Epithelial cell of esophagus (primary cell): ENCODE results near the gene IMPDH1.

Experiments
- DNase-seq: peaks from one replicate; pipeline ENCODE4 v3.0.0; 2010; ENCODE audit warnings: low read depth
- H3K4me3 ChIP-seq: 2 replicates; pipeline ENCODE4 v1.5.1; 2011; ENCODE audit warnings: mild to moderate bottlenecking, low read length, control low read depth
- CTCF ChIP-seq: IDR thresholded peaks from 2 replicates; pipeline ENCODE4 v1.5.1; 2011; ENCODE audit warnings: low read depth, mild to moderate bottlenecking, low read length, control low read depth, inconsistent platforms; ENCODE audit not compliant: insufficient read depth; ENCODE audit errors: missing control alignments

The IMPDH1 gene

DNA sequence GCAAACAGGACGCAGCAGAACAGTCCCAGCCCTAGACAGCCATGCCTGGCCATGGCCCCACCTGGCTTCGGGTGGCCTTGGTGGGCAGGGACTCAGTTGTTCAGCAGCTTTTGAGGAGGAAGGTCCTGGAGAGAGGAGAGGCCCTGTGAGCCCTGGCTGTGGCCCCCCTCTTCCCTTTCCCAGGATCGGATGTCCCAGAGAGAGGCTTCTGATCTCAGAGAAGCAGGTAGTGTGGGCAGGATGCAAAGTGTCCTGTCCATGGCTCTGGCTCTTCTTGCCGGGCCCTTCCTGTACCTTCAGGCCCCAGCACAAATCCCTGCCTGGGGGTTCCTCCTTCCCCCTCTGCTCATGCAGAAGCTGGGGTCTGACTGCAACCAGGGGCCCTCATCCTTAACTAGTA is 49.8 kb downstream of the IMPDH1 start:
- no peak for DNase-seq
- H3K4me3 ChIP-seq = no peak overlapping the region
- no peak for TF ChIP-seq CTCF

GRCh38 chr7:128359336-128359735 is 50.4 kb downstream of the IMPDH1 start:
- no peak overlapping the region for H3K4me3 ChIP-seq
- TF ChIP-seq CTCF = no peak
- DNase-seq = no peak

GRCh38 chr7:128358233-128358632 is 51.5 kb downstream of the IMPDH1 start:
- DNase-seq = no peak
- H3K4me3 ChIP-seq = no peak overlapping the region
- TF ChIP-seq CTCF = no peak

GRCh38 chr7:128357217-128357613 is 52.6 kb downstream of the IMPDH1 start:
- no peak for TF ChIP-seq CTCF
- H3K4me3 ChIP-seq = no peak overlapping the region
- no peak for DNase-seq

DNA sequence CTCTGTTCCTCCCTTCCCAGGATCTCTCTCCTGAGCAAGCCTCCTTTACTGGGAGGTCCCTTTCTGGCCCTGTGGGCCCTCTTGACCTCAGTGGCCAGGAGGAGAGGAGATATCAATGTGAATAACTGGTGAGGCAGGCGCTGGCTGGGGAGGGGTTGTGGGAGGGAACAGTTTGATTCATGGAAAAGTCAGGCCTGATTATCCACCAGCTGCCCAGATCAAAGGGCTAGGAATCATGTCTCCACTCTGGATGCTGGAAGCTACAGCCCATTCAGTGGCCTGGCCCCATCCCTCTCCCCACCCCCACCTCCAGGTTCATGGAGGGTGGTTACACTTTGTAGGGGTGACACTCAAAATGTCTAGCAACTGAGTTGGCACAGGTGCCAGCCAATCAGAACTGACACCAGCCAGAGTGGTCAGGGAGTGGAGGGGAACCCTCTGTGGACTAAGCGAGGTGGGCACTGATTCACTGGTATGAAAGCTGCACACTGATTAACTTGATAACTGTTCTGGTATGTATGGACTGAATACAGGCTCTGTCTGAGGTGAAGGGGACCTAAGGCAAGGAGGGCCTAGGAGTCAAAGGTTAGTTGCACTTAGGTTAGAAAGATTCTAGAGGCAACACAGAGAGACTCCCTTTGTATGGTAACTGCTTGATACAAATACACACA is 53.1 kb downstream of the IMPDH1 start:
- DNase-seq = no peak
- H3K4me3 ChIP-seq = no peak overlapping the region
- no peak for TF ChIP-seq CTCF

DNA sequence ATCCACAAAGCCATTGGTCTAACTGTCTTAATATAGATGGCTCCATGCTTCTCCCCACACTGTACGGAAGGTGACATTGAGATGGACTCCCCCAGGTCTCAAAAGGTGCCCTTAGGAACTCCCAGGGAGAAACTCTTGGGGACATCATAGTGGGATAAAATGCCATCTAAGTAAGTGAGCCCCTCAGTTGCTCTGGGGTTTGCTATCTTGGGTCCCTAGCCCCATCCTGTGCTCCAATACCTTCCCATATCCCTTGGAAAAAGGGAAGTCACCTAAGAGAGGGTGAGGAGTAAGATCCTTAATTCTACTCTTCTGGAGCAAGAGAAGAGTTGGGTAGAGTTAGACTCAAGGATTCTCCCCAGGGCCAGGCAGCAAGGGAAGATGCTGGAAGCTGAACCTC is 56.2 kb downstream of the IMPDH1 start:
- no peak for TF ChIP-seq CTCF
- no peak overlapping the region for H3K4me3 ChIP-seq

DNA sequence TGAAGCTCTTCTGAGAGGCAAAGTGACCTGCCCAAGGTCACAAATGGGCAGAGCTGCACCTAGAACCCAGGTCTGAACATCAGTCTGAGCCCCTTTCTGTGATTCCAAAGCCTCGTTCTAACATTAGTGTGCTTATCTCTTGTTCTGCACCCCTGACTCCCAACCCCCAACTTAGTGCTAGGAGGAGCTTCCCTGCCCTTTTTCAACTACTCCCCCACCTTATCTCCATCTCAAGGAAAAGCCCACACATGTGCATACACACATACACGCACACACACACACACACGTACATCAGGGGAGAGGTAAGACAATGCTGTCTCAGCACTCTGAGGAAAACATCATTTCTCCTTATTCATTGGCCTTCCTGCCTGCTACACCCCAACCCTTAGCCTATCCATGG is 56.6 kb downstream of the IMPDH1 start:
- H3K4me3 ChIP-seq = no peak overlapping the region
- TF ChIP-seq CTCF = no peak
- no peak for DNase-seq

More for the DNA sequence above, 56.2 kb downstream of the IMPDH1 start:
- no peak for DNase-seq
